GM20431 (cell line): ENCODE measurements around the gene OR5D13.

Experiments used
- in situ Hi-C: fragments of 300-500 bp; cut with MseI, MboI; formaldehyde crosslinking; loops from one replicate; pipeline ENCODE4 v1.15.0; 2020; ENCODE audit warnings: low sequenced_read_pairs; ENCODE audit not compliant: unreplicated experiment

Gene OR5D13

GRCh38 chr11:55773138-55773537 lies at the start of gene OR5D13:
TSS of gene OR5D13 (plus strand) at chr11:55773438. CDS start at chr11:55773438, 0 bp downstream.
- in situ Hi-C loops, result no loop called here

DNA sequence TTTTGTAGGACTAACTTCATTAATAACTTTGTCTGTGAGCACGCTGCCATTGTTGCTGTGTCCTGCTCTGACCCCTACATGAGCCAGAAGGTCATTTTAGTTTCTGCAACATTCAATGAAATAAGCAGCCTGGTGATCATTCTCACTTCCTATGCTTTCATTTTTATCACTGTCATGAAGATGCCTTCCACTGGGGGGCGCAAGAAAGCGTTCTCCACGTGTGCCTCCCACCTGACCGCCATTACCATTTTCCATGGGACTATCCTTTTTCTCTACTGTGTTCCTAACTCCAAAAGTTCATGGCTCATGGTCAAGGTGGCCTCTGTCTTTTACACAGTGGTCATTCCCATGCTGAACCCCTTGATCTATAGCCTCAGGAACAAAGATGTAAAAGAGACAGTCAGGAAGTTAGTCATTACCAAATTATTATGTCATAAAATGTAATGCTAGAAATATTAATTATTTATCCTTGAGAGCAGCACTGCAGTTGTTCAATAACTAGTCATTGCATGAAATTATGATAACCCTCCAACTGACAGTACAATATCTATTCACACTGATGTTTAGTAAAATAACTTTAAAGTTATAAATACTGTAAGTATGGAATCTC lies 46.4 kb upstream of the OR5D13 start:
- in situ Hi-C loops, result no loop called here

DNA sequence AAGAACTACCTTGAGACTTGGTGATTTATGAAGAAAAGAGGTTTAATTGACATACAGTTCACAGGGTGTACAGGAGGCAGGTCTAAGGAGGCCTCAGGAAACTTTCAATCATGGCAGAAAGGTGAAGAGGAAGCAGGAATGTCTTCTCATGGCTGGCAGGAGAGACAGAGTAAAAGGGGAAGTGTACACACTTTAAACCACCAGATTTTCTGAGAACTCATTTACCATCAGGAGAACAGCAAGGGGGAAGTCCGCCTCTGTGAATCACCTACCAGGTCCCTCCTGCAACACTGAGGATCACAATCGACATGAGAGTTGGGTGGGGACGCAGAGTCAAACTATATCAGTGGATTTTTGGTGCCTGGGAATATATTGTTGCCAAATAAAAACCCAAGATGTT lies 40.3 kb upstream of the OR5D13 start:
- in situ Hi-C loops, result no loop called here

DNA sequence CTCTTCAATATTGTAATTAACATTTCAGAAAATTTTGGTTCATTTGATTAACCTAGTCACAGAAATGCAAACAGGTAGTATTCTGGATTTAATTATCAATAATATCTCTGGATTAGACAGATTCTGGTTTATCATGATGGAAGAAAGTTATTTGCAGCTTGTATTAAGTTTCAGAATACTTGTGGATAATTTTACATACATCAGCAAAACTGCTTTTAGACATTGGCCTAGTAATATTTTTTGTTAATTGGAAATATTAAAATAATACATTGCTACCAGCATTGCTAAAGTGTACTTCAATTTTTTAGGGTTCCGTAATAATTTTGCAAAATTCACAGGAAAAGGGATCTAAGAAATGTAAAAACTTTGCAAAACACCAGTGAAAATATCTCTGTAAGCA lies 18.4 kb downstream of the OR5D13 start:
- in situ Hi-C loops, result no loop called here

- in situ Hi-C loops, result no loop called here
Measured at GRCh38 chr11:55793321-55793720, 20.1 kb downstream of the OR5D13 start.

DNA sequence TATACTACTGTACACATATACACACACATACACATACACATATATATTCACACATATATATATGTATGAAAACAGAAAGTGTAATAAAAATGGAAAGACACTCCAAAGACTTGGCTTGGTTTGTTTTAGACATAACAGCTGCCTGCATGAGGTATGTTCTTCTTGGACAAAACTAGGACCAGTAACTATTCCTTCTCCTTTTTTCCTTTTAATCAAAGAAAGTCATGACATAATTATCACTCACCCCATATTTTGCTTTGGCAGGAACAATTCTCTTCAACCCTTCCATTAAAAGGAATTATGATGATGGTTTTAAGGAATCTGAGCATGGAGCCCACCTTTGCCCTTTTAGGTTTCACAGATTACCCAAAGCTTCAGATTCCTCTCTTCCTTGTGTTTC lies 22.0 kb downstream of the OR5D13 start, which contains the start of gene OR5D14:
Gene OR5D14, plus strand, starts transcription at position 301 of the 400 bp plus-strand sequence. Its CDS starts 0 bp downstream, at position 301.
- in situ Hi-C loops, result no loop called here

- in situ Hi-C loops, result no loop called here
Measured at GRCh38 chr11:55806248-55806647, 33.0 kb downstream of the OR5D13 start.

GRCh38 chr11:55811067-55811466 lies 37.8 kb downstream of the OR5D13 start, which contains the start of gene OR5L1:
TSS of gene OR5L1 (plus strand) at chr11:55811367. CDS start at chr11:55811467, 100 bp downstream.
- in situ Hi-C loops, result no loop called here

- in situ Hi-C loops, result no loop called here
Measured at GRCh38 chr11:55819330-55819729, 46.1 kb downstream of the OR5D13 start, which contains the start of gene OR5D18. TSS of gene OR5D18 (plus strand) at chr11:55819630. CDS start at chr11:55819630, 0 bp downstream.
